PFSK-1 (cell line): ENCODE results near the gene ZNF346.

Experiments used
- FOXP2 ChIP-seq: optimal IDR thresholded peaks from 2 replicates; pipeline ENCODE3; 2011; ENCODE audit warnings: borderline replicate concordance, control low read depth, inconsistent platforms; ENCODE audit not compliant: insufficient read depth; ENCODE audit errors: extremely low read length, extremely low read depth
- POLR2AphosphoS5 ChIP-seq: IDR thresholded peaks from 2 replicates; pipeline ENCODE4 v1.6.1; 2012; ENCODE audit warnings: low read depth, mild to moderate bottlenecking, control low read depth, low read length, moderate library complexity
- REST ChIP-seq, 2 experiments: IDR thresholded peaks; 2 replicates each; pipeline versions ENCODE4 v1.6.1 to v1.8.0; 2011 to 2012; ENCODE audit warnings: low read depth in 2 of 2, low read length in 2 of 2, control low read depth in 1 of 2, inconsistent platforms in 1 of 2, mild to moderate bottlenecking in 1 of 2, moderate library complexity in 1 of 2; ENCODE audit not compliant: insufficient read depth in 1 of 2
- SIN3A ChIP-seq: IDR thresholded peaks from 2 replicates; pipeline ENCODE4 v1.6.1; 2012; ENCODE audit warnings: mild to moderate bottlenecking, low read length, moderate library complexity, borderline replicate concordance; ENCODE audit not compliant: insufficient read depth
- TAF1 ChIP-seq: IDR thresholded peaks from 2 replicates; pipeline ENCODE4 v1.6.1; 2012; ENCODE audit warnings: low read length, control low read depth, borderline replicate concordance; ENCODE audit not compliant: insufficient read depth

- TF ChIP-seq POLR2AphosphoS5 (peak; percentile 67), FOXP2 (peak; percentile 66), TAF1 (peak; percentile 79; the same call in 1 of the 2 replicates), REST (IDR thresholded peaks at IDR 0.05; ENCODE audit: insufficient read depth in 1 of 2, low read depth in 2 of 2, low read length in 2 of 2) (0 out of 4 replicates have a peak, but pooled peaks of 1 of the 2 experiments have one; percentile 9), SIN3A (peak; percentile 50; the same call in 1 of the 2 replicates)
These were observed 16.1 kb upstream of the ZNF346 start, which contains the start of gene UIMC1 for GRCh38 chr5:177006265-177006972.
